HepG2 (cell line): ENCODE measurements around the gene HSPE1. TPM values are rescaled to one million over a fixed set of nuclear protein-coding genes. Genes with fewer than 3 reads are reported as not detected.
A peak's percentile ranks its signal among the peaks of the same experiment; 100 is the strongest.

Source experiments
- GATA4 ChIP-seq: sonication (generic); IDR thresholded peaks from 2 replicates; pipeline ENCODE4 v1.6.1; 2016; ENCODE audit warnings: antibody characterized with exemption, low read depth, borderline replicate concordance
- RFX5 ChIP-seq: IDR thresholded peaks from 2 replicates; pipeline ENCODE4 v1.6.1; 2011; ENCODE audit warnings: low read depth, low read length, improper control_type of control experiment
- SMAD1 ChIP-seq: sonication (generic); formaldehyde crosslinking; IDR thresholded peaks from 2 replicates; pipeline ENCODE4 v1.4.0; 2020; ENCODE audit warnings: missing genetic modification reagents, low read depth, mild to moderate bottlenecking, borderline replicate concordance
- ZNF510 ChIP-seq: sonication (generic); formaldehyde crosslinking; IDR thresholded peaks from 2 replicates; pipeline ENCODE4 v1.4.0; 2020; ENCODE audit warnings: low read depth, mild to moderate bottlenecking, missing genetic modification reagents
- ZNF616 ChIP-seq: sonication (generic); formaldehyde crosslinking; IDR thresholded peaks from 2 replicates; pipeline ENCODE4 v1.5.0; 2020; ENCODE audit warnings: low read depth, mild to moderate bottlenecking, missing genetic modification reagents
- ZNF720 ChIP-seq: sonication (generic); formaldehyde crosslinking; IDR thresholded peaks from 2 replicates; pipeline ENCODE4 v1.4.0; 2020; ENCODE audit warnings: missing genetic modification reagents
- ZNF792 ChIP-seq: IDR thresholded peaks from 2 replicates; pipeline ENCODE4 v1.6.1; 2016
- ZSCAN20 ChIP-seq: sonication (generic); formaldehyde crosslinking; IDR thresholded peaks from 2 replicates; pipeline ENCODE4 v1.4.0; 2020; ENCODE audit warnings: missing genetic modification reagents, mild to moderate bottlenecking, borderline replicate concordance
- polyA plus RNA-seq, 8 experiments: library from polyadenylated mRNA; depleted of rRNA in 3 of 8; stranded (reverse) in 7 of 8; unstranded in 1 of 8; fragments of >200 nt; fragmentation: Illumina TruSeq in 4 of 8; extraction: Trizol in 4 of 8; gene quantifications; 2 replicates each; pipeline versions ENCODE4 v1.2.1 to v1.2.3, GENCODE V29; 2011 to 2016; ENCODE audit warnings: low read depth in 4 of 8, missing spikeins in 1 of 8, mixed read lengths in 1 of 8; ENCODE audit not compliant: insufficient read depth in 1 of 8
- total RNA-seq, 5 experiments: library from RNA; depleted of rRNA; stranded (reverse); fragments of >200 nt; fragmentation: Illumina TruSeq; extraction: Trizol; gene quantifications; 2 replicates each; pipeline ENCODE4 v1.2.3, GENCODE V29; 2016; ENCODE audit warnings: low read depth in 1 of 5
- TF ChIP-seq, protein P1 (sequence below): sonication (generic); formaldehyde crosslinking; IDR thresholded peaks from 2 replicates; pipeline ENCODE4 v1.4.0; 2020; ENCODE audit warnings: low read depth, missing genetic modification reagents
- TF ChIP-seq, protein P2 (sequence below): sonication (generic); formaldehyde crosslinking; IDR thresholded peaks from 2 replicates; pipeline ENCODE4 v1.5.0; 2020; ENCODE audit warnings: mild to moderate bottlenecking, missing genetic modification reagents
- TF ChIP-seq, protein P3 (sequence below): IDR thresholded peaks from 2 replicates; pipeline ENCODE4 v1.4.0; 2020; ENCODE audit warnings: mild to moderate bottlenecking, missing genetic modification reagents
- TF ChIP-seq, protein P4 (sequence below): IDR thresholded peaks from 2 replicates; pipeline ENCODE4 v1.6.1; 2016; ENCODE audit warnings: missing biosample characterization, missing genetic modification reagents, low read depth
- TF ChIP-seq, protein P5 (sequence below): sonication (generic); formaldehyde crosslinking; IDR thresholded peaks from 2 replicates; pipeline ENCODE4 v1.4.0; 2020; ENCODE audit warnings: missing genetic modification reagents

HSPE1 gene
- total and polyA plus RNA-seq, 2 of the 13 experiments (the other 11 are each of a cell fraction or from before 2014, with no cell fraction given), result 244 to 823 TPM

DNA sequence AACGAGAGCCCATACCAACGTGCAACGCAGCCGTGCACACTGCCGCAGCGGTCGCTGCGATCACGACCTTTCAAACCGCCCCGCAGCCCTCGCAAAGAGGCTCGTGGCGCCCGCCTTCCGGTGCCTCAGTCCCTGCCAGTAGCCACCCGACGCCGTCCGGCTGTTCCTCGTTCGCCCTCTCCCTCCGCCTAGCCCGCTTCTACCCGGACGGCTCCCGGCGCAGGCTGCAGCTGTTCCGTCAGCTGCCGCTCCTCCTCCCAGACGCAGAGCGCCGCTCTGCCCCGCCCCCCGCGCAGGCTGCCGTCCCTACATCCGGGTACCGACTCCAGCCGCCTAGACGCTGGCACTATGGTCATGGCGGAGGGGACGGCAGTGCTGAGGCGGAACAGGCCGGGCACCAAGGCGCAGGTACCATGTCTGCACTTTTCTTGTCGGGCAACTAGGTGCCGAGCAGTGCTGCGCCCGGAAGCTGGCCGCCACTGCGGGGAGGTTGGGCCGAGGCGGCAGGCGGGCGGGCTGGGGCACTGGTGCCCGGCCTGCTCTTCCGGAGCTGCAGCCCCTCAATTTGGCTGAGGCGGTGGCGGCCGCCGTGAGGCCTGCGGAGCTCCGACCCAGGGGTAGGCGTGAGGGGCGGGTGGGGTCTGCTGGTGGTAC, 15.7 kb downstream of the HSPE1 start, which contains the start of gene MOB4 (continued):
- TF ChIP-seq ZNF616, result peak; percentile 84
- TF ChIP-seq, protein P1, sequence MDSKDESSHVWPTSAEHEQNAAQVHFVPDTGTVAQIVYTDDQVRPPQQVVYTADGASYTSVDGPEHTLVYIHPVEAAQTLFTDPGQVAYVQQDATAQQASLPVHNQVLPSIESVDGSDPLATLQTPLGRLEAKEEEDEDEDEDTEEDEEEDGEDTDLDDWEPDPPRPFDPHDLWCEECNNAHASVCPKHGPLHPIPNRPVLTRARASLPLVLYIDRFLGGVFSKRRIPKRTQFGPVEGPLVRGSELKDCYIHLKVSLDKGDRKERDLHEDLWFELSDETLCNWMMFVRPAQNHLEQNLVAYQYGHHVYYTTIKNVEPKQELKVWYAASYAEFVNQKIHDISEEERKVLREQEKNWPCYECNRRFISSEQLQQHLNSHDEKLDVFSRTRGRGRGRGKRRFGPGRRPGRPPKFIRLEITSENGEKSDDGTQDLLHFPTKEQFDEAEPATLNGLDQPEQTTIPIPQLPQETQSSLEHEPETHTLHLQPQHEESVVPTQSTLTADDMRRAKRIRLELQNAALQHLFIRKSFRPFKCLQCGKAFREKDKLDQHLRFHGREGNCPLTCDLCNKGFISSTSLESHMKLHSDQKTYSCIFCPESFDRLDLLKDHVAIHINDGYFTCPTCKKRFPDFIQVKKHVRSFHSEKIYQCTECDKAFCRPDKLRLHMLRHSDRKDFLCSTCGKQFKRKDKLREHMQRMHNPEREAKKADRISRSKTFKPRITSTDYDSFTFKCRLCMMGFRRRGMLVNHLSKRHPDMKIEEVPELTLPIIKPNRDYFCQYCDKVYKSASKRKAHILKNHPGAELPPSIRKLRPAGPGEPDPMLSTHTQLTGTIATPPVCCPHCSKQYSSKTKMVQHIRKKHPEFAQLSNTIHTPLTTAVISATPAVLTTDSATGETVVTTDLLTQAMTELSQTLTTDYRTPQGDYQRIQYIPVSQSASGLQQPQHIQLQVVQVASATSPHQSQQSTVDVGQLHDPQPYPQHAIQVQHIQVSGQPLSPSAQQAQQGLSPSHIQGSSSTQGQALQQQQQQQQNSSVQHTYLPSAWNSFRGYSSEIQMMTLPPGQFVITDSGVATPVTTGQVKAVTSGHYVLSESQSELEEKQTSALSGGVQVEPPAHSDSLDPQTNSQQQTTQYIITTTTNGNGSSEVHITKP (CRISPR knock-in tag), result peak; percentile 92
- TF ChIP-seq, protein P2, sequence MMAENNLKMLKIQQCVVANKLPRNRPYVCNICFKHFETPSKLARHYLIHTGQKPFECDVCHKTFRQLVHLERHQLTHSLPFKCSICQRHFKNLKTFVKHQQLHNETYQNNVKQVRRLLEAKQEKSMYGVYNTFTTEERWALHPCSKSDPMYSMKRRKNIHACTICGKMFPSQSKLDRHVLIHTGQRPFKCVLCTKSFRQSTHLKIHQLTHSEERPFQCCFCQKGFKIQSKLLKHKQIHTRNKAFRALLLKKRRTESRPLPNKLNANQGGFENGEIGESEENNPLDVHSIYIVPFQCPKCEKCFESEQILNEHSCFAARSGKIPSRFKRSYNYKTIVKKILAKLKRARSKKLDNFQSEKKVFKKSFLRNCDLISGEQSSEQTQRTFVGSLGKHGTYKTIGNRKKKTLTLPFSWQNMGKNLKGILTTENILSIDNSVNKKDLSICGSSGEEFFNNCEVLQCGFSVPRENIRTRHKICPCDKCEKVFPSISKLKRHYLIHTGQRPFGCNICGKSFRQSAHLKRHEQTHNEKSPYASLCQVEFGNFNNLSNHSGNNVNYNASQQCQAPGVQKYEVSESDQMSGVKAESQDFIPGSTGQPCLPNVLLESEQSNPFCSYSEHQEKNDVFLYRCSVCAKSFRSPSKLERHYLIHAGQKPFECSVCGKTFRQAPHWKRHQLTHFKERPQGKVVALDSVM (CRISPR knock-in tag), result peak; percentile 79
- TF ChIP-seq RFX5, result no peak; the same call in 1 of the 2 replicates
- TF ChIP-seq ZNF720 (CRISPR knock-in tag), result peak; percentile 95; the same call in 1 of the 2 replicates
- TF ChIP-seq ZSCAN20 (CRISPR knock-in tag), result no peak; the same call in none of the 2 replicates
- TF ChIP-seq, protein P3, sequence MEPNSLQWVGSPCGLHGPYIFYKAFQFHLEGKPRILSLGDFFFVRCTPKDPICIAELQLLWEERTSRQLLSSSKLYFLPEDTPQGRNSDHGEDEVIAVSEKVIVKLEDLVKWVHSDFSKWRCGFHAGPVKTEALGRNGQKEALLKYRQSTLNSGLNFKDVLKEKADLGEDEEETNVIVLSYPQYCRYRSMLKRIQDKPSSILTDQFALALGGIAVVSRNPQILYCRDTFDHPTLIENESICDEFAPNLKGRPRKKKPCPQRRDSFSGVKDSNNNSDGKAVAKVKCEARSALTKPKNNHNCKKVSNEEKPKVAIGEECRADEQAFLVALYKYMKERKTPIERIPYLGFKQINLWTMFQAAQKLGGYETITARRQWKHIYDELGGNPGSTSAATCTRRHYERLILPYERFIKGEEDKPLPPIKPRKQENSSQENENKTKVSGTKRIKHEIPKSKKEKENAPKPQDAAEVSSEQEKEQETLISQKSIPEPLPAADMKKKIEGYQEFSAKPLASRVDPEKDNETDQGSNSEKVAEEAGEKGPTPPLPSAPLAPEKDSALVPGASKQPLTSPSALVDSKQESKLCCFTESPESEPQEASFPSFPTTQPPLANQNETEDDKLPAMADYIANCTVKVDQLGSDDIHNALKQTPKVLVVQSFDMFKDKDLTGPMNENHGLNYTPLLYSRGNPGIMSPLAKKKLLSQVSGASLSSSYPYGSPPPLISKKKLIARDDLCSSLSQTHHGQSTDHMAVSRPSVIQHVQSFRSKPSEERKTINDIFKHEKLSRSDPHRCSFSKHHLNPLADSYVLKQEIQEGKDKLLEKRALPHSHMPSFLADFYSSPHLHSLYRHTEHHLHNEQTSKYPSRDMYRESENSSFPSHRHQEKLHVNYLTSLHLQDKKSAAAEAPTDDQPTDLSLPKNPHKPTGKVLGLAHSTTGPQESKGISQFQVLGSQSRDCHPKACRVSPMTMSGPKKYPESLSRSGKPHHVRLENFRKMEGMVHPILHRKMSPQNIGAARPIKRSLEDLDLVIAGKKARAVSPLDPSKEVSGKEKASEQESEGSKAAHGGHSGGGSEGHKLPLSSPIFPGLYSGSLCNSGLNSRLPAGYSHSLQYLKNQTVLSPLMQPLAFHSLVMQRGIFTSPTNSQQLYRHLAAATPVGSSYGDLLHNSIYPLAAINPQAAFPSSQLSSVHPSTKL (CRISPR knock-in tag), result peak; percentile 79; the same call in 1 of the 2 replicates
- TF ChIP-seq, protein P4, sequence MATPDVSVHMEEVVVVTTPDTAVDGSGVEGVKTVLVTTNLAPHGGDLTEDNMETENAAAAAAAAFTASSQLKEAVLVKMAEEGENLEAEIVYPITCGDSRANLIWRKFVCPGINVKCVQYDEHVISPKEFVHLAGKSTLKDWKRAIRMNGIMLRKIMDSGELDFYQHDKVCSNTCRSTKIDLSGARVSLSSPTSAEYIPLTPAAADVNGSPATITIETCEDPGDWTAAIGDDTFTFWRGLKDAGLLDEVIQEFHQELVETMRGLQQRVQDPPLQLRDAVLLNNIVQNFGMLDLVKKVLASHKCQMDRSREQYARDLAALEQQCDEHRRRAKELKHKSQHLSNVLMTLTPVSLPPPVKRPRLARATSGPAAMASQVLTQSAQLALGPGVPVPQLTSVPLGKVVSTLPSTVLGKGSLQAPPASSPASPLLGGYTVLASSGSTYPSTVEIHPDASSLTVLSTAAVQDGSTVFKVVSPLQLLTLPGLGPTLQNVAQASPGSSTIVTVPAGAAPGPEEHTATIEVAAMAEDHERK (CRISPR knock-in tag), result peak; percentile 100
- peak; percentile 98 for TF ChIP-seq ZNF510 (CRISPR knock-in tag)
- TF ChIP-seq GATA4, result peak; percentile 88
- TF ChIP-seq ZNF792 (CRISPR knock-in tag), result peak; percentile 99
- TF ChIP-seq, protein P5, sequence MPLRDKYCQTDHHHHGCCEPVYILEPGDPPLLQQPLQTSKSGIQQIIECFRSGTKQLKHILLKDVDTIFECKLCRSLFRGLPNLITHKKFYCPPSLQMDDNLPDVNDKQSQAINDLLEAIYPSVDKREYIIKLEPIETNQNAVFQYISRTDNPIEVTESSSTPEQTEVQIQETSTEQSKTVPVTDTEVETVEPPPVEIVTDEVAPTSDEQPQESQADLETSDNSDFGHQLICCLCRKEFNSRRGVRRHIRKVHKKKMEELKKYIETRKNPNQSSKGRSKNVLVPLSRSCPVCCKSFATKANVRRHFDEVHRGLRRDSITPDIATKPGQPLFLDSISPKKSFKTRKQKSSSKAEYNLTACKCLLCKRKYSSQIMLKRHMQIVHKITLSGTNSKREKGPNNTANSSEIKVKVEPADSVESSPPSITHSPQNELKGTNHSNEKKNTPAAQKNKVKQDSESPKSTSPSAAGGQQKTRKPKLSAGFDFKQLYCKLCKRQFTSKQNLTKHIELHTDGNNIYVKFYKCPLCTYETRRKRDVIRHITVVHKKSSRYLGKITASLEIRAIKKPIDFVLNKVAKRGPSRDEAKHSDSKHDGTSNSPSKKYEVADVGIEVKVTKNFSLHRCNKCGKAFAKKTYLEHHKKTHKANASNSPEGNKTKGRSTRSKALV (CRISPR knock-in tag), result peak; percentile 87
- peak; percentile 97 for TF ChIP-seq SMAD1 (CRISPR knock-in tag)
